ENCODE measurements around the gene WWOX. TPM values are rescaled to one million over a fixed set of nuclear protein-coding genes. Genes with fewer than 3 reads are reported as not detected.

Gene WWOX
- polyA plus RNA-seq, 1 donor from 2014 or later, result 25.6 TPM

DNA sequence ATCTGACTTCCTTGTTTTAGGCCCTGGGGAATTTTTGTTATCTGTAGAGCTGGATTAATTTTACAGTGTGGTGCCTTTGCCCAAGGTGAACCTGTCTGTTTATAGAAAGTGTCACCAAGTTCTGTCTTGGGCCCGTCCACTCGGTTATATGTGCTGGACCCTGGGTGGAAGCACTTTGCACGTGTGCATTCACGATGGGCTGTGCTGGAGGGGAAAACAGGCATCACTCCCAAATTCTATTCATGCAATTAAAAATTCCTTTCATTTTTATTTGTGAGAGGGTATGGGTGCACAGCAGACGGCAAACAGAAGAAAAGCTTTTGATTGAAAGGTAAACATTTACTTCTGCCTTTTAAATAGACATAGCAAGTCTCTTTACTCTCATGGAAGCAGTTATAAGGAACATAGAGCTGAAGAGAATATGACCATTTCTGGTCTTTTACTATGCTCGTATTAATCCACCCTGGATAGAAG lies 101.2 kb downstream of the WWOX start:
- no peak overlapping the region for H3K4me3 ChIP-seq (ENCODE audit: low read length)
- H3F3A ChIP-seq (ENCODE audit: insufficient read depth, low read length, poor library complexity, severe bottlenecking), result peaks cover 3% of the 10 kb centered on the region
- H3K4me2 ChIP-seq (ENCODE audit: low read length), result no peak overlapping the region
- H2AFZ ChIP-seq (ENCODE audit: low read depth, low read length), result no peak overlapping the region
- H4K20me1 ChIP-seq (ENCODE audit: insufficient read depth), result no peaks in the 10 kb centered on the region
- H3K27ac ChIP-seq (ENCODE audit: low read length), result no peak overlapping the region
- no peaks in the 10 kb centered on the region for H3K79me2 ChIP-seq (replicated peaks; ENCODE audit: insufficient read depth, low read length)
- TF ChIP-seq, protein P1, sequence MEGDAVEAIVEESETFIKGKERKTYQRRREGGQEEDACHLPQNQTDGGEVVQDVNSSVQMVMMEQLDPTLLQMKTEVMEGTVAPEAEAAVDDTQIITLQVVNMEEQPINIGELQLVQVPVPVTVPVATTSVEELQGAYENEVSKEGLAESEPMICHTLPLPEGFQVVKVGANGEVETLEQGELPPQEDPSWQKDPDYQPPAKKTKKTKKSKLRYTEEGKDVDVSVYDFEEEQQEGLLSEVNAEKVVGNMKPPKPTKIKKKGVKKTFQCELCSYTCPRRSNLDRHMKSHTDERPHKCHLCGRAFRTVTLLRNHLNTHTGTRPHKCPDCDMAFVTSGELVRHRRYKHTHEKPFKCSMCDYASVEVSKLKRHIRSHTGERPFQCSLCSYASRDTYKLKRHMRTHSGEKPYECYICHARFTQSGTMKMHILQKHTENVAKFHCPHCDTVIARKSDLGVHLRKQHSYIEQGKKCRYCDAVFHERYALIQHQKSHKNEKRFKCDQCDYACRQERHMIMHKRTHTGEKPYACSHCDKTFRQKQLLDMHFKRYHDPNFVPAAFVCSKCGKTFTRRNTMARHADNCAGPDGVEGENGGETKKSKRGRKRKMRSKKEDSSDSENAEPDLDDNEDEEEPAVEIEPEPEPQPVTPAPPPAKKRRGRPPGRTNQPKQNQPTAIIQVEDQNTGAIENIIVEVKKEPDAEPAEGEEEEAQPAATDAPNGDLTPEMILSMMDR (IDR thresholded peaks at IDR 0.05; ENCODE audit: poor library complexity, severe bottlenecking), result no peak
- TF ChIP-seq, protein P2, sequence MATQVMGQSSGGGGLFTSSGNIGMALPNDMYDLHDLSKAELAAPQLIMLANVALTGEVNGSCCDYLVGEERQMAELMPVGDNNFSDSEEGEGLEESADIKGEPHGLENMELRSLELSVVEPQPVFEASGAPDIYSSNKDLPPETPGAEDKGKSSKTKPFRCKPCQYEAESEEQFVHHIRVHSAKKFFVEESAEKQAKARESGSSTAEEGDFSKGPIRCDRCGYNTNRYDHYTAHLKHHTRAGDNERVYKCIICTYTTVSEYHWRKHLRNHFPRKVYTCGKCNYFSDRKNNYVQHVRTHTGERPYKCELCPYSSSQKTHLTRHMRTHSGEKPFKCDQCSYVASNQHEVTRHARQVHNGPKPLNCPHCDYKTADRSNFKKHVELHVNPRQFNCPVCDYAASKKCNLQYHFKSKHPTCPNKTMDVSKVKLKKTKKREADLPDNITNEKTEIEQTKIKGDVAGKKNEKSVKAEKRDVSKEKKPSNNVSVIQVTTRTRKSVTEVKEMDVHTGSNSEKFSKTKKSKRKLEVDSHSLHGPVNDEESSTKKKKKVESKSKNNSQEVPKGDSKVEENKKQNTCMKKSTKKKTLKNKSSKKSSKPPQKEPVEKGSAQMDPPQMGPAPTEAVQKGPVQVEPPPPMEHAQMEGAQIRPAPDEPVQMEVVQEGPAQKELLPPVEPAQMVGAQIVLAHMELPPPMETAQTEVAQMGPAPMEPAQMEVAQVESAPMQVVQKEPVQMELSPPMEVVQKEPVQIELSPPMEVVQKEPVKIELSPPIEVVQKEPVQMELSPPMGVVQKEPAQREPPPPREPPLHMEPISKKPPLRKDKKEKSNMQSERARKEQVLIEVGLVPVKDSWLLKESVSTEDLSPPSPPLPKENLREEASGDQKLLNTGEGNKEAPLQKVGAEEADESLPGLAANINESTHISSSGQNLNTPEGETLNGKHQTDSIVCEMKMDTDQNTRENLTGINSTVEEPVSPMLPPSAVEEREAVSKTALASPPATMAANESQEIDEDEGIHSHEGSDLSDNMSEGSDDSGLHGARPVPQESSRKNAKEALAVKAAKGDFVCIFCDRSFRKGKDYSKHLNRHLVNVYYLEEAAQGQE (IDR thresholded peaks at IDR 0.05; ENCODE audit: borderline replicate concordance), result no peak
- TF ChIP-seq TAF1 (IDR thresholded peaks at IDR 0.05; ENCODE audit: low read depth), result no peak
- no peak for TF ChIP-seq RAD21 (conservative IDR thresholded peaks at IDR 0.05)
- no peak for TF ChIP-seq SMC3 (conservative IDR thresholded peaks at IDR 0.05; ENCODE audit: poor library complexity)
- TF ChIP-seq EP300 (conservative IDR thresholded peaks at IDR 0.05; ENCODE audit: poor library complexity, severe bottlenecking), result no peak
- TF ChIP-seq POLR2AphosphoS5 (IDR thresholded peaks at IDR 0.05), result no peak
- TF ChIP-seq EZH2 (IDR thresholded peaks at IDR 0.05; ENCODE audit: borderline replicate concordance, insufficient read depth, low read length, poor library complexity, severe bottlenecking), result no peak
- no peak for TF ChIP-seq MXI1 (conservative IDR thresholded peaks at IDR 0.05; ENCODE audit: poor library complexity, severe bottlenecking)
- no peaks in the 10 kb centered on the region for H3K27me3 ChIP-seq (ENCODE audit: insufficient read depth, low read depth, low read length)
- no peak overlapping the region for H3K9ac ChIP-seq (ENCODE audit: low read length)
- no peaks in the 10 kb centered on the region for H3K9me2 ChIP-seq (ENCODE audit: insufficient read depth, low read length)
- H3K9me3 ChIP-seq (ENCODE audit: low read length), result no peaks in the 10 kb centered on the region
- H3K36me3 ChIP-seq (ENCODE audit: insufficient read depth, low read length), result no peaks in the 10 kb centered on the region

DNA sequence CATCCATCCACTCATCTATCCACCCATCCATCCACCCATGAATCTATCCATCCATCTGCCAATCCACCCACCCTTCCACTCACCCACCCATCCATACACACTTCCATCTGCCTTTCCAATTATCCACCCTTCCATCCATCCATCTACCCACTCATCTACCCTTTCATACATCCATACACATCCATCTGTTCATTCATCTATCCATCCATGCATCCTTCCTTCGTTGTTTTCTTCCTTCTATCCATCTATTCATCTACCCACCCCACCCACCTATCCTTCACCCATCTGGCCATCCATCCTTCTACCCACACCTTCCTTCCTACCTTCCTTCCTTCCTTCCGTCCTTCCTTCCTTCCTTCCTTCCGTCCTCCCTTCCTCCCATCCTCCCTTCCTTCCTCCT lies 106.1 kb downstream of the WWOX start:
- no peaks in the 10 kb centered on the region for H3K9me2 ChIP-seq (ENCODE audit: insufficient read depth, low read length)
- no peak overlapping the region for H3K4me3 ChIP-seq (ENCODE audit: low read length)
- no peak overlapping the region for H3K27ac ChIP-seq (ENCODE audit: low read length)
- no peak overlapping the region for H3K4me2 ChIP-seq (ENCODE audit: low read length)
- no peaks in the 10 kb centered on the region for H3K9me3 ChIP-seq (ENCODE audit: low read length)
- H3K36me3 ChIP-seq (ENCODE audit: insufficient read depth, low read length), result no peaks in the 10 kb centered on the region
- no peak overlapping the region for H2AFZ ChIP-seq (ENCODE audit: low read depth, low read length)
- no peaks in the 10 kb centered on the region for H3F3A ChIP-seq (ENCODE audit: insufficient read depth, low read length, poor library complexity, severe bottlenecking)
- TF ChIP-seq EP300 (conservative IDR thresholded peaks at IDR 0.05; ENCODE audit: poor library complexity, severe bottlenecking) (no peak), TAF1 (IDR thresholded peaks at IDR 0.05; ENCODE audit: low read depth) (no peak), EZH2 (IDR thresholded peaks at IDR 0.05; ENCODE audit: borderline replicate concordance, insufficient read depth, low read length, poor library complexity, severe bottlenecking) (no peak), RAD21 (conservative IDR thresholded peaks at IDR 0.05) (no peak), SMC3 (conservative IDR thresholded peaks at IDR 0.05; ENCODE audit: poor library complexity) (no peak), MXI1 (conservative IDR thresholded peaks at IDR 0.05; ENCODE audit: poor library complexity, severe bottlenecking) (no peak), POLR2AphosphoS5 (IDR thresholded peaks at IDR 0.05) (no peak)
- TF ChIP-seq, protein P1 (IDR thresholded peaks at IDR 0.05; ENCODE audit: poor library complexity, severe bottlenecking), result no peak
- TF ChIP-seq, protein P2 (IDR thresholded peaks at IDR 0.05; ENCODE audit: borderline replicate concordance), result no peak
- no peaks in the 10 kb centered on the region for H3K27me3 ChIP-seq (ENCODE audit: insufficient read depth, low read depth, low read length)
- no peaks in the 10 kb centered on the region for H3K79me2 ChIP-seq (replicated peaks; ENCODE audit: insufficient read depth, low read length)
- no peak overlapping the region for H3K9ac ChIP-seq (ENCODE audit: low read length)
- no peaks in the 10 kb centered on the region for H4K20me1 ChIP-seq (ENCODE audit: insufficient read depth)

Measured in neural cell (in vitro differentiated cells).